ENCODE measurements around the gene RAET1G.

DNA sequence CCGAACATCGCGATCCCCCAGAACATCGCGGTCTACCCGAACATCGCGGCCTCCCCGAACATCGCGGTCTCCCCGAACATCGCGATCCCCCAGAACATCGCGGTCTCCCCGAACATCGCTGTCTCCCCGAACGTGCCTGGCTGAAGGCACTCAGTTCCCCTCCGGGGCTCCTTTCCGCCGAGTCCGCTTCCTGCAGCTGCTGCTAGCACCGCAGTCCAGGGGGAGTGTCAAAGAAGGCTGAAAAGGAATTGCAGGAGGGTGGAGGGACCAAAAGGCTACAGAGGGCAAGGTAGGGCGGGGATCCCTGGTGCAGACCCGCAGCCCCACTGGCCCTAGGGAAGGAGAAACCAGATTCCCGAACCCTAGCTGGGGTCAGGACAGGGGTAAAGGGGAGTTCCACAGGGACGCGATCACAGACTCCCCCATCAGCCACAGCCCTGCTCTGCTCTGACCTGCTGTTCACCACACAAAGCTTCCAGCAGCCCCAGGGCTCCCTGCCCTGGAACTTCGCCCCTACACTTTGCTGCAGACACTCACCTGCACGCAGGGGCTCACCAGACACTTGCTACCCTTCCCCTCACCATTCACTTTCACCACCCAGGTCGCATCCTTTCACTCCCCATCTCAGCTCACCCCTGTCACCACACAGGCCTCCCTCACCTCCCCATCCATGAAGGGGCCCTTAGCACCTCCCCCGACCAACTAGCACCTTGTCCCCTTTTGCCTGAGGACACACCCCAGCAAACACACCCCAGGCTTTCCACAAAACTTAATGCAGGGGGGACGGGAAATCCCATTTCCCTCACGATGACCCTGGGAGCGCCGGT lies 42.5 kb upstream of the RAET1G start:
- TF ChIP-seq EZH2 (IDR thresholded peaks at IDR 0.05; ENCODE audit: low read length, unreplicated experiment): no peak
- no peak for TF ChIP-seq EZH2phosphoT487 (IDR thresholded peaks at IDR 0.05; ENCODE audit: borderline replicate concordance, low read length)

Measured in PC-3 (cell line).